Common myeloid progenitor, CD34-positive (primary cell): ENCODE measurements around the gene TMEM81.

Experiments used
- CTCF ChIA-PET: fragments of 350-600 bp; sonication (Branson Sonifier 250); formaldehyde crosslinking; loops from one replicate; lab custom pipeline; 2021; ENCODE audit warnings: antibody characterized with exemption; lab: Charles Lee
- POLR2A ChIA-PET: fragments of 350-600 bp; sonication (Branson Sonifier 250); formaldehyde crosslinking; loops from one replicate; lab custom pipeline; 2021; ENCODE audit warnings: antibody characterized with exemption; lab: Charles Lee
- DNase-seq, 3 donors: peaks; one replicate each; pipeline versions ENCODE4 v3.0.0 to v3.0.0-alpha.2; 2013
- H3K27ac ChIP-seq, 2 experiments: 1 replicate in 1 of 2; 2 replicates in 1 of 2; pipeline ENCODE4 v1.7.0; 2013; ENCODE audit warnings: inconsistent platforms in 2 of 2, low read length in 2 of 2, mild to moderate bottlenecking in 2 of 2, low read depth in 1 of 2, moderate library complexity in 1 of 2; ENCODE audit not compliant: severe bottlenecking in 2 of 2, insufficient read depth in 1 of 2, poor library complexity in 1 of 2
- H3K27me3 ChIP-seq, 5 experiments: replicated peaks in 2 of 5; 1 replicate in 3 of 5; 2 replicates in 2 of 5; pipeline versions ENCODE4 v1.6.1 to v1.7.0; 2013; ENCODE audit warnings: low read length in 4 of 5, mild to moderate bottlenecking in 2 of 5, moderate library complexity in 2 of 5, inconsistent platforms in 1 of 5; ENCODE audit not compliant: insufficient read depth in 5 of 5, control insufficient read depth in 4 of 5
- H3K36me3 ChIP-seq, 4 experiments: 1 replicate in 2 of 4; 2 replicates in 2 of 4; pipeline versions ENCODE4 v1.6.1 to v1.7.0; 2013; ENCODE audit warnings: low read length in 3 of 4, control low read depth in 1 of 4, mild to moderate bottlenecking in 1 of 4; ENCODE audit not compliant: control insufficient read depth in 4 of 4, insufficient read depth in 4 of 4
- H3K4me1 ChIP-seq, 4 experiments: 1 replicate in 3 of 4; 2 replicates in 1 of 4; pipeline versions ENCODE4 v1.6.1 to v1.7.1; 2013; ENCODE audit warnings: low read length in 3 of 4, mild to moderate bottlenecking in 3 of 4, control low read depth in 1 of 4, inconsistent platforms in 1 of 4, moderate library complexity in 1 of 4; ENCODE audit not compliant: control insufficient read depth in 4 of 4, insufficient read depth in 4 of 4; ENCODE audit errors: control extremely low read depth in 1 of 4
- H3K4me3 ChIP-seq, 7 experiments: 1 replicate in 4 of 7; 2 replicates in 3 of 7; pipeline versions ENCODE4 v1.5.1 to v1.7.0; 2013; ENCODE audit warnings: mild to moderate bottlenecking in 7 of 7, low read length in 6 of 7, moderate library complexity in 6 of 7, inconsistent platforms in 2 of 7, low read depth in 2 of 7, control low read depth in 1 of 7; ENCODE audit not compliant: insufficient read depth in 4 of 7, control insufficient read depth in 1 of 7; ENCODE audit errors: extremely low read depth in 1 of 7
- H3K9me3 ChIP-seq, 5 experiments: 1 replicate in 4 of 5; 2 replicates in 1 of 5; pipeline versions ENCODE4 v1.6.1 to v1.7.1; 2013; ENCODE audit warnings: low read length in 4 of 5, mild to moderate bottlenecking in 2 of 5, inconsistent platforms in 1 of 5, low read depth in 1 of 5, moderate library complexity in 1 of 5; ENCODE audit not compliant: control insufficient read depth in 4 of 5, insufficient read depth in 2 of 5; ENCODE audit errors: control extremely low read depth in 1 of 5
- WGBS: methylation state at CpG from one replicate; pipeline ENCODE4 v1.1.5; 2013; ENCODE audit not compliant: insufficient coverage; 5-methylcytosine and 5-hydroxymethylcytosine counted together

The TMEM81 gene

DNA sequence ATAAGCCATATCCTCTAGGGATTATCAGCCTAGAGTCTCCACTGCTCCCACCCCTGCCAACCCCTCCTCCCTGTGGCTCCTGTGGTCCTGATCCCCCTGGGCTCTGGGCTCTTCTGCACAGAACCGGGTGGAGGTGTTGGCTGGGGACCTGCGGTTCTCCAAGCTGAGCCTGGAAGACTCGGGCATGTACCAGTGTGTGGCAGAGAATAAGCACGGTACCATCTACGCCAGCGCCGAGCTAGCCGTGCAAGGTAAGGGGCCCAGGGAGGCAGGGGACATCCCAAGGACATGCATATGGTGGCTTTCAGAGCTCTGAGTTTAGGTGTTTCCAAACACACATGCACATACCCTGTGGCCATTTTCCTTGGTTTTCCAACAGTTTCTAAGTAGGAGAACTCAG lies 21.9 kb downstream of the TMEM81 start:
- H3K9me3 ChIP-seq, result no peaks in the 10 kb centered on the region
- H3K4me1 ChIP-seq, result peaks cover 0 to 7% (median 4%) of the 10 kb centered on the region in 4 experiments
- no peaks in the 10 kb centered on the region for H3K36me3 ChIP-seq
- H3K27ac ChIP-seq, result no peak overlapping the region
- H3K4me3 ChIP-seq, result no peak overlapping the region
- no peaks in the 10 kb centered on the region for H3K27me3 ChIP-seq
- CTCF ChIA-PET, result interaction anchor here (0.7 to 5.7 kb wide), 28 partner anchors 10 to 261 kb away, joined by 3 to 166 read pairs (median 8); partner anchors contain the start of gene CNTN2
- no peak for DNase-seq
- WGBS, result 96% methylated on average over 7 of the region's 8 CpGs
- POLR2A ChIA-PET, result interaction anchor here (3.0 kb wide), 1 partner anchor 73 kb away, joined by 10 read pairs; no protein-coding TSS in a partner anchor

DNA sequence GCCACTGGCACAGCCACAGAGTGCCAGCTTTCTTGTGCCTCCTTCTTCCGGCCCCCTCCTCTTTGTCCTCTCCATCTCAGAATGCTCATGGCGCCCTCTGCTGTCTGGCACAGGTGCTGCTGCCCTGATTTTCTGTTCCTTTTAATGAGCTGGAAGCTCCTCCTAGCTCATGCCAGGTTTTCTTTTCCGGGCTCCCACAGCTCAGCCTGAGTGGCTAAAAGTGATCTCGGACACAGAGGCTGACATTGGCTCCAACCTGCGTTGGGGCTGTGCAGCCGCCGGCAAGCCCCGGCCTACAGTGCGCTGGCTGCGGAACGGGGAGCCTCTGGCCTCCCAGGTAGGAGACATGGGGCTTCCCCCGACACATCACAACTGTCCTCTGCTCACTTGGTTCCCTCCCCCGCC lies 22.6 kb downstream of the TMEM81 start:
- Histone ChIP-seq H3K9me3 (no peaks in the 10 kb centered on the region), H3K27me3 (peaks cover 0 to 1% (median 0%) of the 10 kb centered on the region in 5 experiments), H3K27ac (no peak overlapping the region), H3K4me3 (no peak overlapping the region), H3K36me3 (no peaks in the 10 kb centered on the region), H3K4me1 (peaks cover 0 to 7% (median 4%) of the 10 kb centered on the region in 4 experiments)
- ChIA-PET POLR2A (interaction anchor here (1.1 to 3.0 kb wide), 3 partner anchors 69 to 86 kb away, joined by 3 to 10 read pairs (median 5); no protein-coding TSS in a partner anchor), CTCF (interaction anchor here (0.6 to 5.7 kb wide), 35 partner anchors 8 to 1247 kb away, joined by 3 to 166 read pairs (median 5); partner anchors contain the start of genes CNTN2 and TMCC2)
- 27% methylated on average over 8 of the region's 13 CpGs for WGBS
- DNase-seq, result peak; percentile 78 to 90 (median 88)

DNA sequence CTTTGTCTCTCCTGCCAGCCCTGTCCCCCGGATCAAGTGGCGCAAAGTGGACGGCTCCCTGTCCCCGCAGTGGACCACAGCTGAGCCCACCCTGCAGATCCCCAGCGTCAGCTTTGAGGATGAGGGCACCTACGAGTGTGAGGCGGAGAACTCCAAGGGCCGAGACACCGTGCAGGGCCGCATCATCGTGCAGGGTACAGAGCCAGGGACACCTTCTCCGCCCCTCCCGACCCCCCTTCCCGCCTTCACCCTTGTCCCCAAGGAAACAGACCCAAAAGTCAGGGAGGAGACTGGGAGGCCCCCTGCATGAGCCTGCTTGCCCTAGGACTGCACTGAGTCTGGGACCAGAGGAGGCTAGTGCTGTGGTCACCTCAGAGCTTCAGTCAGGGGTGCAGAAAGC lies 23.0 kb downstream of the TMEM81 start:
- Histone ChIP-seq H3K4me3 (no peak overlapping the region), H3K27me3 (peaks cover 0 to 2% (median 0%) of the 10 kb centered on the region in 5 experiments), H3K27ac (no peak overlapping the region), H3K9me3 (no peaks in the 10 kb centered on the region), H3K4me1 (peaks cover 0 to 7% (median 4%) of the 10 kb centered on the region in 4 experiments), H3K36me3 (no peaks in the 10 kb centered on the region)
- DNase-seq, result no peak
- ChIA-PET CTCF (interaction anchor here (0.6 to 5.7 kb wide), 32 partner anchors 9 to 206 kb away, joined by 3 to 166 read pairs (median 6); partner anchors contain the start of genes CNTN2 and TMCC2), POLR2A (interaction anchor here (0.6 to 3.0 kb wide), 4 partner anchors 19 to 86 kb away, joined by 3 to 10 read pairs (median 4); no protein-coding TSS in a partner anchor)
- WGBS, result 97% methylated on average over 12 of the region's 14 CpGs

DNA sequence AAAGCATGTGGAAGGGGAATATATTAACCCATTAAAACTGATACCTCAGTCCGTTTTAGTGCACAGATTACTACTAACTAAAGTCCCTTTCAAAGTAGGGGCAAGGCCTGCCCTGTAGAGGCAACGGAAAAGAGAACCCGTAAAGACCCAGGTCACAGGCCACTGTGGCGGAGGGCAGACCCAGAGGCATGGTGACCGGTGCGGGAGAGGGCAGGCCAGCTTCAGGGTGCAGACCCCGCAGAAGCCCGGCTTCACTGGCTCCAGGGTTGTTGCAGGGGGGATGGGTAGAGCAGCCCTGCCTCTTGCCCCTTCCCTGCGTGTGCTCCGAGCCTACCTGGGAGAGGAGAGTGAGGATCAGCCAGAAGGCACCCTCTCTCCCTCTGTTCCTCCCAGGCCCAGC lies 23.5 kb downstream of the TMEM81 start:
- peaks cover 0 to 7% (median 4%) of the 10 kb centered on the region in 4 experiments for H3K4me1 ChIP-seq
- CTCF ChIA-PET, result interaction anchor here (0.6 to 5.7 kb wide), 24 partner anchors 8 to 196 kb away, joined by 3 to 166 read pairs (median 10); partner anchors contain the start of gene CNTN2
- no peak overlapping the region for H3K27ac ChIP-seq
- POLR2A ChIA-PET, result interaction anchor here (0.6 to 3.0 kb wide), 3 partner anchors 19 to 72 kb away, joined by 3 to 10 read pairs (median 3); no protein-coding TSS in a partner anchor
- H3K36me3 ChIP-seq, result no peaks in the 10 kb centered on the region
- no peak for DNase-seq
- H3K9me3 ChIP-seq, result no peaks in the 10 kb centered on the region
- H3K27me3 ChIP-seq, result peaks cover 0 to 2% (median 0%) of the 10 kb centered on the region in 5 experiments
- 77% methylated on average over 7 of the region's 10 CpGs for WGBS
- H3K4me3 ChIP-seq, result no peak overlapping the region

DNA sequence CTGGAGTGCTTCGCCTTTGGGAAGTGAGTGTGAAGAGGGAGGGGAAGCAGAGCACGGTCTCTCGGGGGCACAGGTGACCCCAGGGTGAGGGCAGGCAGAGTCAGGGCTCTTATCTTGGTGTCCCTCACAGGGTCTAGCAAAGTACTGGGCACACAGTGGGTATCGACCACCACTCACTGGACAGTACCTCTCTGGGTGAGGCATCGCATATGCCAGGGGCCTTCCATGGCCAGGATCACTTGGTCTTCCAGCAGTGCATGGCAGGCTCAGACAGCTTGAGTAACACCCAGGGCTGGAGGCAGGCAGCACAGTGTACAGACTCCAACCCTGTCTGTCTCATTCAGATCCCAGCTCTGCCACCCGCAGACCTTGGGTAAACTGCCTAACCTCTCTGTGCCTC lies 24.6 kb downstream of the TMEM81 start:
- peaks cover 0 to 3% (median 0%) of the 10 kb centered on the region in 5 experiments for H3K27me3 ChIP-seq
- POLR2A ChIA-PET, result no interaction called here
- no peaks in the 10 kb centered on the region for H3K9me3 ChIP-seq
- WGBS, result 95% methylated on average over 5 of the region's 6 CpGs
- no peak overlapping the region for H3K27ac ChIP-seq
- CTCF ChIA-PET, result interaction anchor here (5.2 to 5.7 kb wide), 2 partner anchors 69 to 83 kb away, joined by 149 to 166 read pairs; no protein-coding TSS in a partner anchor
- H3K36me3 ChIP-seq, result no peaks in the 10 kb centered on the region
- H3K4me3 ChIP-seq, result no peak overlapping the region
- DNase-seq, result no peak
- H3K4me1 ChIP-seq, result peaks cover 0 to 7% (median 4%) of the 10 kb centered on the region in 4 experiments

DNA sequence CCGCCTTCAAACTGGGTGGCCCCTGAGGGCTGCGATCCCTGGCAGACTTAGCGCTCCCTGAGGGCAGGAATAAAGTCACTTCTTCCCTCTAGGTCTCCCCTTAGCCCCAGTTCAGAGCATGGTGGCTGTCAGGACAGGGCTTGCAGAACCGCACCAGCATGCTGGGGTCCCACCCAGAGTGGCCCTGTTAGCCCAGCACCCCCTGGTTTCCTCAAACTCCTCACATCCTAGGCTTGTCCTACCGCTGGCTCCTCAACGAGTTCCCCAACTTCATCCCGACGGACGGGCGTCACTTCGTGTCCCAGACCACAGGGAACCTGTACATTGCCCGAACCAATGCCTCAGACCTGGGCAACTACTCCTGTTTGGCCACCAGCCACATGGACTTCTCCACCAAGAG lies 25.4 kb downstream of the TMEM81 start:
- no peak overlapping the region for H3K27ac ChIP-seq
- DNase-seq, result no peak
- peaks cover 0 to 7% (median 4%) of the 10 kb centered on the region in 4 experiments for H3K4me1 ChIP-seq
- ChIA-PET CTCF (interaction anchor here (5.7 kb wide), 1 partner anchor 82 kb away, joined by 149 read pairs; no protein-coding TSS in a partner anchor), POLR2A (no interaction called here)
- no peaks in the 10 kb centered on the region for H3K36me3 ChIP-seq
- H3K27me3 ChIP-seq, result peaks cover 0 to 4% (median 0%) of the 10 kb centered on the region in 5 experiments
- no peaks in the 10 kb centered on the region for H3K9me3 ChIP-seq
- whole genome bisulfite sequencing, result 96% methylated on average over 12 of the region's 12 CpGs
- H3K4me3 ChIP-seq, result no peak overlapping the region
